Upper lobe of left lung (tissue), 6 donors: ENCODE results near the gene RAP1A. TPM values are rescaled to one million over a fixed set of nuclear protein-coding genes. Genes with fewer than 3 reads are reported as not detected.

Experiments
- ATAC-seq, 2 donors: fragments of 200-7000 bp; cut with Tn5 transposase; one replicate each; pipeline ENCODE4 v1.9.1; 2022; ENCODE audit warnings: mild to moderate bottlenecking in 2 of 2, moderate library complexity in 2 of 2; ENCODE audit not compliant: low FRiP score in 2 of 2
- DNase-seq, 2 donors: peaks; one replicate each; pipeline ENCODE4 v3.0.0-alpha.2; 2019 to 2020
- H3K27ac ChIP-seq, 4 donors: fragments of 200-600 bp; sonication (generic); one replicate each; pipeline ENCODE4 v1.5.1; 2016 to 2019
- H3K27me3 ChIP-seq, 4 donors: fragments of 200-600 bp; sonication (generic); one replicate each; pipeline ENCODE4 v1.5.1; 2017 to 2019
- H3K36me3 ChIP-seq, 4 donors: fragments of 200-600 bp; sonication (generic); one replicate each; pipeline ENCODE4 v1.5.1; 2016 to 2019
- H3K4me1 ChIP-seq, 4 donors: fragments of 200-600 bp; sonication (generic); one replicate each; pipeline ENCODE4 v1.5.1; 2018 to 2019
- H3K4me3 ChIP-seq, 4 donors: fragments of 200-600 bp; sonication (generic); one replicate each; pipeline ENCODE4 v1.5.1; 2017 to 2019; ENCODE audit warnings: mild to moderate bottlenecking in 2 of 4, moderate library complexity in 1 of 4
- H3K9me3 ChIP-seq, 4 donors: fragments of 200-600 bp; sonication (generic); one replicate each; pipeline ENCODE4 v1.5.1; 2018 to 2019
- EP300 ChIP-seq, 4 donors: sonication (generic); formaldehyde crosslinking; IDR thresholded peaks; one replicate each; pipeline ENCODE4 v1.5.1; 2017; ENCODE audit warnings: antibody characterized with exemption in 4 of 4, control low read depth in 2 of 4
- POLR2A ChIP-seq, 4 donors: fragments of 450-650 bp; IDR thresholded peaks; one replicate each; pipeline ENCODE4 v1.5.1; 2016 to 2017; ENCODE audit warnings: antibody characterized with exemption in 4 of 4, mild to moderate bottlenecking in 2 of 4
- POLR2AphosphoS5 ChIP-seq, 2 donors: sonication (generic); formaldehyde crosslinking; IDR thresholded peaks; one replicate each; pipeline ENCODE4 v1.5.1; 2017; ENCODE audit warnings: antibody characterized with exemption in 2 of 2
- WGBS, 2 donors: methylation state at CpG; one replicate each; pipeline ENCODE4 v1.1.5; 2017 to 2018; 5-methylcytosine and 5-hydroxymethylcytosine counted together
- small RNA-seq, 4 donors: library from RNA; depleted of rRNA; stranded (forward); fragments of <200 nt; gene quantifications; one replicate each; pipeline ENCODE3, GENCODE V24; 2016
- total RNA-seq, 6 donors: library from RNA; depleted of rRNA in 4 of 6; stranded (reverse); fragments of >200 nt in 4 of 6; gene quantifications; one replicate each; pipeline versions ENCODE4 v1.1.0 to v1.2.1, GENCODE V29; 2016 to 2021
- TF ChIP-seq, protein P1 (sequence below), 6 experiments: fragments of 450-650 bp in 4 of 6; fragments of 200-600 bp in 2 of 6; sonication (generic) in 2 of 6; IDR thresholded peaks; one replicate each; pipeline ENCODE4 v1.5.1; 2016 to 2019; ENCODE audit warnings: antibody characterized with exemption in 6 of 6
- donor health status: DM: no; HTN: no; CAD: no; lungs with moderate emphysema.
- donor health status: DM: no; HTN: yes; CAD: no; lungs with severe emphysema.

RAP1A gene
- total RNA-seq, 6 donors from 2014 or later = 16.8 to 115 (median 82.6) TPM

GRCh38 chr1:111756124-111756513 lies 136.5 kb downstream of the RAP1A start:
- H3K4me3 ChIP-seq = peak overlapping the region; percentile 68 to 96 (median 81)
- no peaks in the 10 kb centered on the region for H3K9me3 ChIP-seq
- WGBS, 2 donors = 1 to 2% methylated on average over 9 to 16 of the region's 35 CpGs
- ATAC-seq (peak; percentile 49 to 63), DNase-seq (no peak)
- TF ChIP-seq EP300 (IDR thresholded peaks at IDR 0.05) = no peak
- H3K36me3 ChIP-seq = peaks cover 0 to 31% (median 7%) of the 10 kb centered on the region in 4 donors
- H3K27me3 ChIP-seq = no peaks in the 10 kb centered on the region
- H3K27ac ChIP-seq = peak overlapping the region; percentile 79 to 95 (median 90)
- H3K4me1 ChIP-seq = peaks cover 12 to 28% (median 13%) of the 10 kb centered on the region in 4 donors

DNA sequence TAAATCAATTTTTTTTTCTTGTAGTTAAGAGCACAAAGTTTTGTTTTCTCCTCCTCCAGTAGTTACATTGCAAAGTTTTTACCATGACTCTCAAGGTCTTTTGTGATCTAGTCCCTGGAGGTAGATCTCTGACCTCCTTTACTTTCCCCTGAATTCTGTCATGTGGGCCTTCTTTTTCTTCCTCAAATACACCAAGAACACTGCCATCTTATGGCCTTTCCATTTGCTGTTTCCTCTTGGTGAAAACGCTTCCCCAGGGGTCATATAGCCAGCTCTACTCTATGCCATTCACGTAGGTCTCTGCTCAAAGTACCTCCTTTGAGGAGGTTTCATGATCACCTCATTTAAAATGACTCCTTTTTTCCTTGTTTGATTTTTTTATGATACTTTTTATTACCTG lies 138.8 kb downstream of the RAP1A start:
- DNase-seq = no peak
- ATAC-seq = no peak

DNA sequence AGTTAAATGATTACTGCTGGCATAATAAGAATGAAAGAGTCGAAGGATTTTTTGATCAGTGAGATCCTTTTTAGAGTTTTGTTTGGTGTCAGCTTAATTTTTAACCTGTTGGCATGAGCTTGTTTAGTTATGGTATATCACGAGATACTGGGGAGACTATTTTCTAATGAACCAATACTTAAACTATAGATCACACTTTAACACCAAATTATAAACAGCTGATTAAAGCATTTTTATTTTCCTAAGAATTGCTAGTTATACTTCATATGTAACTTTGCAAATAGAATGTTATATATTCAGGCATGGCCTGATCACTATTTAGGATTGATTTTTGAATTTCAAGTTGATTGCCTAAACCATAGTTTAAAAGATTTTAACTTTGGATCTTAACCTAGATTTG lies 142.1 kb downstream of the RAP1A start:
- Histone ChIP-seq H3K9me3 (no peaks in the 10 kb centered on the region), H3K27me3 (no peaks in the 10 kb centered on the region), H3K36me3 (peaks cover 18 to 87% (median 36%) of the 10 kb centered on the region in 4 donors), H3K4me3 (no peak overlapping the region), H3K27ac (no peak overlapping the region), H3K4me1 (peaks cover 2 to 12% (median 6%) of the 10 kb centered on the region in 4 donors)
- DNase-seq = no peak
- TF ChIP-seq EP300 (IDR thresholded peaks at IDR 0.05) (no peak), POLR2A (IDR thresholded peaks at IDR 0.05) (no peak), POLR2AphosphoS5 (IDR thresholded peaks at IDR 0.05) (no peak)
- TF ChIP-seq, protein P1, sequence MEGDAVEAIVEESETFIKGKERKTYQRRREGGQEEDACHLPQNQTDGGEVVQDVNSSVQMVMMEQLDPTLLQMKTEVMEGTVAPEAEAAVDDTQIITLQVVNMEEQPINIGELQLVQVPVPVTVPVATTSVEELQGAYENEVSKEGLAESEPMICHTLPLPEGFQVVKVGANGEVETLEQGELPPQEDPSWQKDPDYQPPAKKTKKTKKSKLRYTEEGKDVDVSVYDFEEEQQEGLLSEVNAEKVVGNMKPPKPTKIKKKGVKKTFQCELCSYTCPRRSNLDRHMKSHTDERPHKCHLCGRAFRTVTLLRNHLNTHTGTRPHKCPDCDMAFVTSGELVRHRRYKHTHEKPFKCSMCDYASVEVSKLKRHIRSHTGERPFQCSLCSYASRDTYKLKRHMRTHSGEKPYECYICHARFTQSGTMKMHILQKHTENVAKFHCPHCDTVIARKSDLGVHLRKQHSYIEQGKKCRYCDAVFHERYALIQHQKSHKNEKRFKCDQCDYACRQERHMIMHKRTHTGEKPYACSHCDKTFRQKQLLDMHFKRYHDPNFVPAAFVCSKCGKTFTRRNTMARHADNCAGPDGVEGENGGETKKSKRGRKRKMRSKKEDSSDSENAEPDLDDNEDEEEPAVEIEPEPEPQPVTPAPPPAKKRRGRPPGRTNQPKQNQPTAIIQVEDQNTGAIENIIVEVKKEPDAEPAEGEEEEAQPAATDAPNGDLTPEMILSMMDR (IDR thresholded peaks at IDR 0.05) = no peak
- 88 to 97% methylated on average over 2 of the region's 2 CpGs for WGBS, 2 donors
- ATAC-seq = no peak

More for the DNA sequence above, 138.8 kb downstream of the RAP1A start:
- TF ChIP-seq POLR2A (IDR thresholded peaks at IDR 0.05) (no peak), EP300 (IDR thresholded peaks at IDR 0.05) (no peak), POLR2AphosphoS5 (IDR thresholded peaks at IDR 0.05) (no peak)
- TF ChIP-seq, protein P1 (IDR thresholded peaks at IDR 0.05) = no peak
- H3K4me1 ChIP-seq = peaks cover 12 to 28% (median 13%) of the 10 kb centered on the region in 4 donors
- H3K27me3 ChIP-seq = no peaks in the 10 kb centered on the region
- no peak overlapping the region for H3K27ac ChIP-seq
- no peak overlapping the region for H3K4me3 ChIP-seq
- H3K36me3 ChIP-seq = peaks cover 10 to 54% (median 19%) of the 10 kb centered on the region in 4 donors
- WGBS, 2 donors = 70 to 84% methylated on average over 2 of the region's 2 CpGs
- H3K9me3 ChIP-seq = no peaks in the 10 kb centered on the region

DNA sequence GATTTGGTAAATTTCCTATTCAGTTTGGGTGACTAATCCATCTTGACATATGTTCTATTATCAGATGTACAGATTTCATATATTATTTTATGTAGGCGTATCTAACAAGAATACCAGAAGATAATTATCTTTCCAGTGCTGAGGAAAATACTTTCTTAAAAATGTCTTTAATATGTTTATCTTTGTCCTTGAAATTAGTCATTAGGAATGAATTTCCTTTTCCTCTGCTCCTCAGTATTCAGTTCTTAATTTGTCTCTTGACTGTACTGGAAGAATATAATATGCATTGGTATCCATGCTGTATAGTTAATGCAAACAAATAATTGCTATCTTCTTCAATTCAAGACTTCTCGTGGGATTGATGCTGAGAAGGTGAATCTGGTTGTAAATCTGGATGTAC lies 142.7 kb downstream of the RAP1A start:
- no peaks in the 10 kb centered on the region for H3K9me3 ChIP-seq
- DNase-seq = no peak
- no peak for TF ChIP-seq POLR2A (IDR thresholded peaks at IDR 0.05)
- TF ChIP-seq, protein P1 (IDR thresholded peaks at IDR 0.05) = no peak
- TF ChIP-seq EP300 (IDR thresholded peaks at IDR 0.05) = no peak
- TF ChIP-seq POLR2AphosphoS5 (IDR thresholded peaks at IDR 0.05) = no peak
- H3K4me3 ChIP-seq = no peak overlapping the region
- no peak overlapping the region for H3K27ac ChIP-seq
- peaks cover 0 to 6% (median under 1%) of the 10 kb centered on the region in 4 donors for H3K4me1 ChIP-seq
- WGBS, 2 donors = 92 to 94% methylated on average over 2 of the region's 2 CpGs
- no peak for ATAC-seq
- H3K36me3 ChIP-seq = peaks cover 18 to 93% (median 39%) of the 10 kb centered on the region in 4 donors
- no peaks in the 10 kb centered on the region for H3K27me3 ChIP-seq

Small RNA genes within 50 kb of the gene (small RNA-seq; reads per million reads assigned to genes)
- gene INKA2 (0.07 to 0.77 (median 0.67) reads per million in 4 donors), gene RNU6-151P (0 reads per million in 4 donors)

Other genes with a start within 250 kb of the RAP1A start
- gene OVGP1, start 192.1 kb upstream of the RAP1A start, total RNA-seq = 1 to 10 TPM; 1.2 to 4.2 (median 2.5) TPM
- gene WDR77, start 170.5 kb upstream of the RAP1A start, total RNA-seq = 10 to 100 TPM; 11.3 to 32.2 (median 22.1) TPM
- gene ATP5PB, start 170.3 kb upstream of the RAP1A start, total RNA-seq = 100 to 1,000 TPM in 4 of 6 donors, 10 to 100 TPM in 2; 38.8 to 149 (median 132) TPM
- 100 to 1,000 TPM in 1 of 6 donors, 10 to 100 TPM in 5; 31.4 to 114 (median 52.6) TPM for gene C1orf162, start 145.8 kb upstream of the RAP1A start, total RNA-seq
- 10 to 100 TPM in 1 of 6 donors, 1 to 10 TPM in 5; 2.1 to 10.0 (median 7.3) TPM for gene ADORA3, start 116.2 kb upstream of the RAP1A start, total RNA-seq
- gene TMIGD3, start 116.2 kb upstream of the RAP1A start, total RNA-seq = 10 to 100 TPM in 1 of 6 donors, 1 to 10 TPM in 5; 2.0 to 36.7 (median 4.6) TPM
- gene INKA2, start 119.6 kb downstream of the RAP1A start, total RNA-seq = 10 to 100 TPM in 1 of 6 donors, 1 to 10 TPM in 5; 4.5 to 11.5 (median 7.4) TPM
- gene DDX20, start 136.1 kb downstream of the RAP1A start, total RNA-seq = 10 to 100 TPM in 2 of 6 donors, 1 to 10 TPM in 4; 7.9 to 18.5 (median 9.2) TPM